Erythroblast (primary cell): ENCODE results near the gene DNAJC22.

Source experiments
- GATA1 ChIP-seq: IDR thresholded peaks from 2 replicates; pipeline ENCODE4 v1.6.1; 2011; ENCODE audit warnings: low read depth, mild to moderate bottlenecking, control low read depth, low read length, moderate library complexity
- POLR2A ChIP-seq: IDR thresholded peaks from 2 replicates; pipeline ENCODE4 v1.6.1; 2011; ENCODE audit warnings: mild to moderate bottlenecking, low read length

- TF ChIP-seq POLR2A = no peak
- no peak for TF ChIP-seq GATA1
Measured at GRCh38 chr12:49355913-49356312, 9.2 kb downstream of the DNAJC22 start.
